MM.1S (cell line): Measurements from ENCODE around the gene PLA1A.

Experiments used
- CTCF ChIP-seq: fragments of 300-600 bp; sonication (generic); IDR thresholded peaks from 2 replicates; pipeline ENCODE4 v1.5.1; 2016; ENCODE audit warnings: antibody characterized with exemption, low read length, mixed read lengths
- EZH2 ChIP-seq: fragments of 300-600 bp; sonication (generic); optimal IDR thresholded peaks from 2 replicates; pipeline ENCODE3; 2017; ENCODE audit warnings: low read depth, mild to moderate bottlenecking, antibody characterized with exemption, low read length, mixed read lengths
- EZH2phosphoT487 ChIP-seq: fragments of 300-600 bp; sonication (generic); IDR thresholded peaks from 2 replicates; pipeline ENCODE4 v1.6.1; 2018; ENCODE audit warnings: antibody characterized with exemption, low read length

DNA sequence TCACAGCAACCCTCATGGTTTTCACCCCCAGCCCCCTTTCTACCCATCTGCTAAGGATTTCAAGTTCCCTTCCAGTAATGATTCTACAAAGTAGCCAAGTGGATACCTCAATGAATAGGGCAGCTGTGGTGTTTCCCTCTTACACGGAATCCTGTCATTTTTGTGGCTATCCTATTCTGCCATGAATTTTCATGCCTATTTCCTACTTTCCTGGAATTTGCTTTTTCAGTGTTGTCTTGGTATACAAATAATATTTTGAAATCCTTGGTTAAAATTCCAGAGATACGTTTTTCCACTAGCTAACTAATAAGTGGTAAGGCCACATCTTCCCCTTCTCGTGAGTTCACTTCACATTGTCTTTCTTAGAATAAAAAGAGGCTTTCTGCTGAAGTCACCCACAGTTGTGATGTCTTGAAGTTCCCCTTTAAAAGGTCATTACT lies 10.9 kb upstream of the PLA1A start:
- no peak for TF ChIP-seq CTCF
- TF ChIP-seq EZH2phosphoT487: no peak
- TF ChIP-seq EZH2: no peak
